Astrocyte of the cerebellum (primary cell): ENCODE results near the gene RPL38.

Experiments
- DNase-seq: peaks from one replicate; pipeline ENCODE4 v3.0.0-alpha.2; 2011; ENCODE audit warnings: low read depth
- H3K4me3 ChIP-seq: 2 replicates; pipeline ENCODE4 v1.5.1; 2011; ENCODE audit warnings: mild to moderate bottlenecking, low read depth, low read length, moderate library complexity
- in situ Hi-C: cut with HindIII; loops from 2 replicates; pipeline ENCODE4 v1.10.0; 2017; ENCODE audit warnings: low sequenced_read_pairs
- TF ChIP-seq, protein P1 (sequence below): IDR thresholded peaks from 2 replicates; pipeline ENCODE4 v1.5.1; 2012; ENCODE audit warnings: low read length, low read depth, moderate library complexity, mild to moderate bottlenecking; ENCODE audit errors: missing control alignments

RPL38 gene

DNA sequence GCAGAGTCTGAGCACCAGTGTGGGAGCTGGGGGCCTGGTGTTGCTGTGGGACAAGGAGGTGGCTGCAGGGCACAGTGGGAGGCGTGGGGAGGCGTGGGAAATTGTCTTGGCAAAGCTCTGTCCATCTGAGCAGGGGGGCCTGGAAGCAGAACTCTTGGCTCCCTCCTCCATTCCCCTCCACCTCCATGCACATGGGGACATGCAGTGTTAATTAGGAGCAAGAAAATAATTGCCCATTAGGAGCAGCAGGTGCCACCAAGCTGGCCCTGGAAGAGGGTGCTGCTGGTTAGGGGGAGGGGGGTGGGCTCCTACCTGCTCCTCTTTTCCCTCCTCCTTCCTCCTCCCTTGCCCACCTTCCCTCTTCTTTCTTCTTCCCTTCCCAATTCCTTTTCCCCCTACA lies 14.4 kb downstream of the RPL38 start:
- H3K4me3 ChIP-seq, result no peak overlapping the region
- no peak for DNase-seq
- TF ChIP-seq, protein P1, sequence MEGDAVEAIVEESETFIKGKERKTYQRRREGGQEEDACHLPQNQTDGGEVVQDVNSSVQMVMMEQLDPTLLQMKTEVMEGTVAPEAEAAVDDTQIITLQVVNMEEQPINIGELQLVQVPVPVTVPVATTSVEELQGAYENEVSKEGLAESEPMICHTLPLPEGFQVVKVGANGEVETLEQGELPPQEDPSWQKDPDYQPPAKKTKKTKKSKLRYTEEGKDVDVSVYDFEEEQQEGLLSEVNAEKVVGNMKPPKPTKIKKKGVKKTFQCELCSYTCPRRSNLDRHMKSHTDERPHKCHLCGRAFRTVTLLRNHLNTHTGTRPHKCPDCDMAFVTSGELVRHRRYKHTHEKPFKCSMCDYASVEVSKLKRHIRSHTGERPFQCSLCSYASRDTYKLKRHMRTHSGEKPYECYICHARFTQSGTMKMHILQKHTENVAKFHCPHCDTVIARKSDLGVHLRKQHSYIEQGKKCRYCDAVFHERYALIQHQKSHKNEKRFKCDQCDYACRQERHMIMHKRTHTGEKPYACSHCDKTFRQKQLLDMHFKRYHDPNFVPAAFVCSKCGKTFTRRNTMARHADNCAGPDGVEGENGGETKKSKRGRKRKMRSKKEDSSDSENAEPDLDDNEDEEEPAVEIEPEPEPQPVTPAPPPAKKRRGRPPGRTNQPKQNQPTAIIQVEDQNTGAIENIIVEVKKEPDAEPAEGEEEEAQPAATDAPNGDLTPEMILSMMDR, result no peak
- in situ Hi-C loops, result no loop called here

GRCh38 chr17:74218436-74218835 lies 15.0 kb downstream of the RPL38 start:
- in situ Hi-C loops, result no loop called here
- TF ChIP-seq, protein P1, result no peak
- no peak overlapping the region for H3K4me3 ChIP-seq
- no peak for DNase-seq

DNA sequence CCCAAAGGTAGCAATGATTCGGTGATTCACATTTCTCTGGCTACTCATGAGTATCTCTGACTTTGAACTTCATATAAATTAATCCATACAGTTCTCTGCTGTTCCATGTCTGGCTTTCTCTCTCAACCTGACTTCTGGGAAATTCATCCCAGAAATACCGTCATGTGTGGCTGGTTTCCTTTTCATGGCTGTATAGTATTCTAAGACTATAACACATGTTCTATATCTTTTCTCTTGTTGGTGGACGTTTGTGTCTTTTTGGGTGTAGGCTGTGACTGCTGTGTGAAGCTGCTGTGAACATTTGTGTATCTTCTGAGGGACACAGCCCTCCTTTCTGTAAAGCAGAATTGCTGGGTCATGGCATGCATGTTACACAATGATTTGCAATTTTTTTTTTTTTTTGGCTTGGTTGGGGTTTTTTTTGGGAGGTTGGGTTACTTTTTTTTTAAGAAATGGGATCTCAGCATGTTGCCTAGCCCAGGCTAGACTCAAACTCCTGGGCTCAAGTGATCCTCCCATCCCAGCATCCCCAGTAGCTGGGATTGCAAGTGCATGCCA lies 16.2 kb downstream of the RPL38 start:
- H3K4me3 ChIP-seq, result no peak overlapping the region
- in situ Hi-C loops, result no loop called here
- no peak for DNase-seq
- TF ChIP-seq, protein P1, result no peak

GRCh38 chr17:74220219-74220618 lies 16.7 kb downstream of the RPL38 start:
- in situ Hi-C loops, result no loop called here
- no peak overlapping the region for H3K4me3 ChIP-seq
- DNase-seq, result no peak
- TF ChIP-seq, protein P1, result no peak

- H3K4me3 ChIP-seq, result no peak overlapping the region
These were observed 17.7 kb downstream of the RPL38 start for GRCh38 chr17:74220946-74221818.

GRCh38 chr17:74222399-74222798 lies 18.9 kb downstream of the RPL38 start:
- in situ Hi-C loops, result no loop called here
- TF ChIP-seq, protein P1, result no peak
- no peak overlapping the region for H3K4me3 ChIP-seq
- no peak for DNase-seq

More at GRCh38 chr17:74220946-74221818, 17.7 kb downstream of the RPL38 start:
- DNase-seq, result no peak
- in situ Hi-C loops, result no loop called here
- TF ChIP-seq, protein P1, result no peak
